GM12874 (cell line): Measurements from ENCODE around the gene APBA3.

Source experiments
- CTCF ChIP-seq: IDR thresholded peaks from 2 replicates; pipeline ENCODE4 v1.5.1; 2011; ENCODE audit warnings: low read depth, mild to moderate bottlenecking, control low read depth, low read length, moderate library complexity; ENCODE audit not compliant: insufficient read depth

The APBA3 gene

DNA sequence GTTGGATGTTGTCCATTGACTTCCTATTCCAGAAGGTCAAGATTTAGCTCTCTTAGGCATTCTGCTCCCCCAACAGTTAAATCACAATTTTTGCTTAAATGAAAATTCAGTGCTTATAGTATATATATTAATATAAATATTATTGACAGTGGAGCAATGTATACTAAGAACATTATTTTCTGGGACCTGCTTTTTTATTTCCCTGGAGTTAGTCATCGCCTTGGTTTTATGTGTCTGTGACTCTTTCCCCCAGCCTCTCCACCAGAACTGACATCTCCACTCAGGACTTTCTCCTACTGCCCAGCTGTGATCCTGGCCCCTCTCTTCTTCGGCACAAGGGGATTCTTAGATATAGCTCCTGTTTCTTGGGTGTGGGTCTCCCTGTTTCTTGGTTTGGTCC is 34.9 kb upstream of the APBA3 start:
- no peak for TF ChIP-seq CTCF

- TF ChIP-seq CTCF: no peak
These were observed 32.3 kb upstream of the APBA3 start for GRCh38 chr19:3793799-3794198.

DNA sequence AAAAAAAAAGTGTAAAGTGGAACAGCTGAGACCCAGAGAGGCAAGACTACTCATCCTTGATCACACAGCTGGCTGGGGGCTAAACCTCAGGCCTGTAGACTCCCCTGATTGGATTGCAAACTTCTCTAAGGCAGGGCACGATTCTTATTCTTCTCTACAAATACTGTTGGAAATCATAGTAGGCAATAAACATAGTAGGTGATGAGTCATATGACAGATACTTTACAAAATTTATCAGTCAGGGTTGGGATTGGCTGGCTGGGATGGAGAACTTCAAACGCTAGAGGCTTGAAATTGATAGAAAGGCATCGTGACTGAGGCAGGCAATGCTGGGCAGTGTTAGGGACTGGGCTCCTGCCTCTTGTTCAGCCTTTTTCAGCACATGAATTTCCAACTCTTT is 30.6 kb upstream of the APBA3 start:
- TF ChIP-seq CTCF: no peak

DNA sequence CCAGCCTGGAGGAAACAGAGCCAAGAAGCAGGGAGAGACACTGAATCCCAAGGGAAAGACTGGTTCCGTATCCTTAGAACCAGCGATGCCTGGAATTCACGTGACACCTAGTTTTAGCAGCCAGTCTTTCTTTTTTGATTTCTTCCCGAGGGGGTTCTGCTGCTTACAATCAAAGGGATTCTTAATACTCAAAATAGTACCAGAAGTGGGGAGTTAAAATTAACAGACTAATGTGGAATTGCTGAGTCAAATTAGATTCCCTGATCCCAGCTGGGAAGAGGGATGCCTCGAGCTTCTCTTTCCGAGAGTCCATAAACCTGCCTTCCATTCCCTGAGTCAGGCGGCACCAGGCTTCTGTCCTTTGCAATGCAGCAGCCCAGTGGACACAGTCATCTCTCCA is 29.4 kb upstream of the APBA3 start:
- no peak for TF ChIP-seq CTCF

GRCh38 chr19:3790209-3790734 is 28.8 kb upstream of the APBA3 start:
- TF ChIP-seq CTCF: no peak

GRCh38 chr19:3788996-3789778 is 27.7 kb upstream of the APBA3 start:
- TF ChIP-seq CTCF: no peak

DNA sequence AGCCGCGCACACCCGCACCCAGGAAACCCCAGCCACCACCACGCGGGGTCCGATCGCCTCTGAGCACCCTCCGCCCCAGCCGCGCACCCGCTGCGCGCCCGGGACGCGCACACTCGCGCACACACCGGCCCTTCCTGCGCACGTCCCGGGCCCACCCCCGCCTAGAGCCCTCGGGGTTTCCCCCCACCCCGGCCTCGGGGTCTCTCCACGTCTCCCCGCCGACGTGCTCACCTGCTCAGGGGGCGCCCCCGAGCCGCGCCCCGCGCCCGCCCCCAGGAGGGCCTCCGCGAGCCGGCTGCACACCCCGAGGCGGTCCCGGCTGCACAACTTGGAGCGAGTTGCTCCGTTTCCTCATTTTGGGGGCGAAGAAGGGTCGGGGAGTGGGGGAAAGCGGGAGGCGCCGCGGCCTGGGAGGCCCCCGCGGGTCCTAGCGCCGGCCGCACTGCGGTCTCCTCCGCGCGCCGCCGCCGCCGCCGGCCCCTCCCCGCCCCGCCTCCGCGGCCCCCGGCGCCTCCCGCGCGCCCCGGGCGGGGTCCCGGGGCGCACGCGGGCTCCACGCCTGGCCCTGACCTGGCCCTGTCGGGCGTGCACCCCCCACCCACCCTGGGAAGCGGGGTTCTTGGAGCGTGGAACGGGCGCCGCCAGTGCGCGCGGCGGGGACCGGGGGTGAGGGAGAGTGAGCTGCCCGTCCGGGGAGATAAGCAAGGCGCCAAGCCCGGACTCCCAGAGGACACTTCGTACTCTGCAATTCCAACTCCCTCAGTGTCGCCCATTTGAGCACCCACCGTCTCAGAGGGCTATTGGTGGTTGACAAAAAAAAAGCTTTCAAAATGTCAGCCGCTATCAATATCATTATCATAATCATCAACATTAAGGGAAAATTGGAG is 24.7 kb upstream of the APBA3 start, which contains the start of gene MATK:
Gene MATK, minus strand, starts transcription at position 444 of the 887 bp plus-strand sequence. CDS start 1,246 bp downstream, outside the sequence.
- no peak for TF ChIP-seq CTCF
